Measurements from ENCODE around the gene NES. TPM values are rescaled to one million over a fixed set of nuclear protein-coding genes. Genes with fewer than 3 reads are reported as not detected.

Gene NES
- total RNA-seq, 2 experiments from 2014 or later: 0.02 TPM; not detected in 1

DNA sequence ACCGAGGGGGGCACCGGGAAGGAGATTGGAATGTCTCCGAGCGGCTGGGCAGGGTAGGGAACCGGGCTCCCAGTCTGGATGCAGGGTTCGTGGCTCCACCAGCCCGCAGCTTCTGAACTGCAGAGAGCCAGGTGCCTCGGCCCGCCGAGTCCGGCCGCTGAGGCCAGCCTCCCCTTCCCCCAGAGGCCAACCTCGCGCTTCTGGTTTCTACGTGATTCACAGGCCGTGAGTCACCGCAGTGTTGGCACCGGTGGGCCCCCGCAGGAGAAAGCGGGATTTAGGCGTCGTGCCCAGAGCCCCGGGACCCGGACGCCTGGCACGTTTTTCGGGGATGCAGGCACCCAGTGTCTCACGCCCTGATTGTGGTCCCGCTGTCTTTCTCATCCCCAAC, 27.7 kb upstream of the NES start:
- intact Hi-C loops (cut with DNase I, micrococcal nuclease): loop anchor here (1.0 to 5.0 kb wide), 4 partner anchors 16 to 78 kb away; no protein-coding TSS in a partner anchor
- CTCF ChIA-PET: interaction anchor here (0.6 to 11.2 kb wide), 19 partner anchors 9 to 223 kb away, joined by 3 to 186 read pairs (median 8); partner anchors contain the start of genes HAPLN2, HDGF, ISG20L2 and METTL25B
- Mint-ChIP-seq H3K27me3 (peaks cover 22% of the 10 kb centered on the region), H3K4me1 (peaks cover 24% of the 10 kb centered on the region), H3K4me3 (peak overlapping the region; percentile 71), H3K27ac (no peak overlapping the region), H3K36me3 (ENCODE audit: low read depth) (no peaks in the 10 kb centered on the region), H3K9me3 (ENCODE audit: low read depth) (no peaks in the 10 kb centered on the region)
- peak; percentile 81 for DNase-seq
- peak; percentile 48 for ATAC-seq
- POLR2A ChIA-PET: no interaction called here

DNA sequence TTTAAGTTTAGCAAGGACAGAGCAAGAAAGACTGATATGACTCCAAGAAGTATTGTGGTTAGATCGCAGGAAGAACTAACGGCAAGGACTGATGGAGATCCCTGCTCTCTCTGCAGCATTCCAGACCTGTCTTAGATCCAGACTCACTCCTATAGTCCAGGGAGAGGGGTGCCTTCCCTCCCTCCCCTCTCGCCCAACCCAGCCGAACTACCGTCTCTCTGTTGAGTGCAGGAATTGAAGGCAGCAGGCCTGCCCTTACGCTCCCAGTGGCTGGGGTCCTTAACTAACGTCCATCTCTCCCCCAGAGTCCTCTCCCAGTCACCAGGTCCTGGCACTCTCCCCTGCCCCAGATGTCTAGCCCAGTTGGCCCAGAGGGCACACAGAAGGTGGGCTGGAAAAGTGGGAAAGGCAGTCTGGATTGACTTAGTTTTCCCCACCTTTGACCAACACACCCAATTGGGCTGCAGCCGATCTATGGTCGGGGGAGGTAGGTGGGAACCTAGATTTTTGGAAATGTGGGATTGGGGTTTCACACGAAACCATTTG, 27.0 kb upstream of the NES start:
- DNase-seq (no peak), ATAC-seq (no peak)
- intact Hi-C loops (cut with DNase I, micrococcal nuclease): no loop called here
- Mint-ChIP-seq H3K27ac (no peak overlapping the region), H3K9me3 (ENCODE audit: low read depth) (no peaks in the 10 kb centered on the region), H3K36me3 (ENCODE audit: low read depth) (no peaks in the 10 kb centered on the region), H3K4me3 (no peak overlapping the region), H3K4me1 (peaks cover 24% of the 10 kb centered on the region), H3K27me3 (peaks cover 25% of the 10 kb centered on the region)
- POLR2A ChIA-PET: no interaction called here
- CTCF ChIA-PET: interaction anchor here (0.6 to 11.2 kb wide), 7 partner anchors 15 to 127 kb away, joined by 3 to 186 read pairs (median 8); partner anchors contain the start of genes ISG20L2 and METTL25B

DNA sequence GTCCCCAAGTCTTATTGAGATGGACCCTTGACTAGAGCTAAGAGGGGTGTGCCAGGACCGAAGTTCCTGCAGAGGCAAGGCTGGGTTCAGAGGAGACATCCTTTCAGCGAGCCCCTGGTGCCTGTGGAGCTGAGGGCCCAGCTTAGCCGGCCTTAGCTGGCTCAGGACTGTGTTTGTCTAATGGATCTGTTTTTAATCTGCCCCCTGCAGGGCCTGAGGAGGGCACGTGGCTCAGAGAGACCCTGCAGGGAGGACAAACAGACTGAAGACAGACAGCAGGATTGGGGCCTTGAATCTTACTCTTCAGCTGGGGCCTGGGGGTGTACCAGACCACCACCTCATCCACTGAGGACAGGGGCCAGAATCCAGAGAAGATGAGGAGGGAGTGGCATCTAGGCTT, 26.5 kb upstream of the NES start:
- DNase-seq (no peak), ATAC-seq (no peak)
- Mint-ChIP-seq H3K4me1 (peaks cover 24% of the 10 kb centered on the region), H3K36me3 (ENCODE audit: low read depth) (no peaks in the 10 kb centered on the region), H3K9me3 (ENCODE audit: low read depth) (no peaks in the 10 kb centered on the region), H3K4me3 (no peak overlapping the region), H3K27ac (no peak overlapping the region), H3K27me3 (peaks cover 29% of the 10 kb centered on the region)
- ChIA-PET CTCF (interaction anchor here (1.3 to 11.2 kb wide), 3 partner anchors 14 to 45 kb away, joined by 3 to 186 read pairs (median 110); partner anchors contain the start of genes ISG20L2 and METTL25B), POLR2A (no interaction called here)
- intact Hi-C loops (cut with DNase I, micrococcal nuclease): no loop called here

DNA sequence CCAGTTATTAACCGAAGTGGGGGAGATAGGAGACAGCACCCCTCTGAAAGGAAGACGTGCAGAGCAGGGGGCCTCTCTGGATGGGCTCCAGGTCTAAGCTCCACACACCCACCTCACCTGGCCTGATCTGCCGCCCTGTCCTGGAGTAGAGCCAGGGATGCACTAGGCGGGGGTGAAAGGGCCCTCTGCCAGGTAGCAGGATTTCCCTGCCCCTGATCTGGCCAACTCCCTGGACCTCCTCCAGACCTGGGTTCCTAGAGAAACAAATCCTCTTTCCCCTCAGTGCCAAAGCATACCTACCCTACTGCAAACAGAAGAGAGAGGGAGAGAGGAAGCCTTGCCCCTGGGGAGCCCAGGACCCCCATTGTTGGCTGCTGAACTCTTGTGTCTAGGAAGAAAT, 26.1 kb upstream of the NES start:
- ATAC-seq: no peak
- no peak for DNase-seq

DNA sequence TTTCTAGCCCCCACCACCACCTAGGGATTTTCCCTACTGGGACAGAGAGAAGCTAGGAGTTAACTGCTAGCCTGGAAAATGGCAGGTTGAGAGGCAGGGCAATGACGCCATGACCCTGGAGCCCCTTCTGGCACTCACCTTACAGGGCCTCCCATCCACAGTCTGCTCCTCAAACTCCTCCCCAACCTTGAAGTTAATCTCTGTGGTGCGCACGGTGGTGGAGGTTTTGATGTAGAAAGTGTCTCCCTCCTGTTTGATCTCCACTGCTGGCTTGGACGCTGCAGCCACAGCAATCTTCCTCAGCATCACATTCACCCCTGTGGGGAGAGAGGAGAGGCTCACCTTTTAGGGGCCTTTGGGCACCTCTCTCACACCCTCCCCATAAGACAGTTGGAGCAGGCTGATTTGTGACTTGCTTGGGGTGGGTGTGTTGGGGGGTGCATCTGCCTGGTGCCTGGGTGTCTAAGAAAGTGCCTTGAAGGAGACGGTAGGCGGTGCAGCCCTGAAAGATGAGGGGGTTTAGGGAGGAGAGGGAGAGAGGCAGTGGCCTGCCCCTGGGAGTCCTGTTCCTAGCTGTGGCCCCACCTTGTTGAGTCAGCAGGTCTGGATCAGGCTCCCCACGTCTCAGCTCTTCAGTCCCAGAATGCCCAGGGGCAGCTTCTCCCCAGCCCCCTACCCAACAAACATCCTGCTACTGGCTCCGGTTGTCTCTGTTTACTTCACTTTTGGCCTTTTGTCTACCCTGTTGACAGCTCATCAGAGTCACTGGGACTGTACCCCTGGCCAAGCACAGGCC, 23.7 kb upstream of the NES start:
- Mint-ChIP-seq H3K9me3 (ENCODE audit: low read depth) (no peaks in the 10 kb centered on the region), H3K27me3 (peaks cover 36% of the 10 kb centered on the region), H3K36me3 (ENCODE audit: low read depth) (no peaks in the 10 kb centered on the region), H3K4me1 (peaks cover 13% of the 10 kb centered on the region), H3K4me3 (no peak overlapping the region), H3K27ac (no peak overlapping the region)
- DNase-seq: no peak
- intact Hi-C loops (cut with DNase I, micrococcal nuclease): no loop called here
- POLR2A ChIA-PET: no interaction called here
- CTCF ChIA-PET: interaction anchor here (0.7 to 11.2 kb wide), 4 partner anchors 12 to 73 kb away, joined by 3 to 186 read pairs (median 56); partner anchors contain the start of genes ISG20L2 and METTL25B
- no peak for ATAC-seq

More for the DNA sequence above, 26.1 kb upstream of the NES start:
- Mint-ChIP-seq H3K4me1 (peaks cover 24% of the 10 kb centered on the region), H3K27ac (no peak overlapping the region), H3K36me3 (ENCODE audit: low read depth) (no peaks in the 10 kb centered on the region), H3K27me3 (peaks cover 29% of the 10 kb centered on the region), H3K4me3 (no peak overlapping the region), H3K9me3 (ENCODE audit: low read depth) (no peaks in the 10 kb centered on the region)
- CTCF ChIA-PET: interaction anchor here (1.3 to 11.2 kb wide), 3 partner anchors 14 to 44 kb away, joined by 3 to 186 read pairs (median 110); partner anchors contain the start of genes ISG20L2 and METTL25B
- intact Hi-C loops (cut with DNase I, micrococcal nuclease): no loop called here
- POLR2A ChIA-PET: no interaction called here

DNA sequence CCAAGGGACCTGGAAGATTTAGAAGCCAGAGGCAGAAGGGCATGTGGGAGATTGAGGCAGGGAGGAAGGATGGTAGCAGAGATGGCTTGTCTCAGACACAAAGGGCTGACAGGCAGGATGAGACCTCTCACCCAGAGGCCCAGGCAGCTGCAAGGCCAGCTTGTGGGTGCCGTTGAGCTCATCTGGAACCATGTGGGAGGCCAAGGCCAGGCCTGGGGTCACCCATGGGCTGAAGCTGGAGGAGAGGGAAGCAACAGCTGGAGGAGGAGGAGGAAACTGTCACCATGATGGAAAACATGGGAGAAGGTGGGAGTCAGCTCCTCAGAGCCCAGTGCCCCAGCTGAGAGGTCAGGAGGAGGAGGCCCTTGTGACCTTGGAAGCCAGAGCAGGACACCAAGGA, 21.8 kb upstream of the NES start:
- no peak for DNase-seq
- H3K27me3 Mint-ChIP-seq: peaks cover 34% of the 10 kb centered on the region
- POLR2A ChIA-PET: no interaction called here
- H3K9me3 Mint-ChIP-seq (ENCODE audit: low read depth): no peaks in the 10 kb centered on the region
- H3K4me1 Mint-ChIP-seq: no peaks in the 10 kb centered on the region
- H3K4me3 Mint-ChIP-seq: no peak overlapping the region
- ATAC-seq: no peak
- H3K36me3 Mint-ChIP-seq (ENCODE audit: low read depth): no peaks in the 10 kb centered on the region
- no peak overlapping the region for H3K27ac Mint-ChIP-seq
- CTCF ChIA-PET: interaction anchor here (0.6 to 11.2 kb wide), 3 partner anchors 10 to 108 kb away, joined by 3 to 186 read pairs (median 110); partner anchors contain the start of genes ISG20L2, METTL25B and NAXE
- intact Hi-C loops (cut with DNase I, micrococcal nuclease): no loop called here

DNA sequence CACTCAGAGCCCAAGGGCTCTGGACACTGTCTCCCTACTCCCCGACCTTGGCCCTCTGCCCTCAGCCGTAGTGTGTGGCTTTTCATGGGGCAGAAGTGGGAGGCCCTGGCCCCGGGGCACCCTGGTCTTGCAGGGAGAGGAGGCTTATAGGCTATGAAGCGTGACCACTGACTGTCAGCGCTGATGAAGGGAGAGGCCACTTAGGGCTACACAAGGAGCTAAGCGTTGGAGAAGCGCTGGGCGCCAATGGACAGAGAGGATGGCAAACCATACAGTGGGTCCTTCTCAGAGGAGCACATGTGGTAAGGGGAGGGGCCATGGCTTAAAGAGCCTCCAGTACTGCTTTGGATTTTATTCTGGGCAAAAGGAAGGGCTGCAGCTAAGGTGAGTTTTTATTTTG, 20.3 kb upstream of the NES start:
- Mint-ChIP-seq H3K9me3 (ENCODE audit: low read depth) (no peaks in the 10 kb centered on the region), H3K36me3 (ENCODE audit: low read depth) (no peaks in the 10 kb centered on the region), H3K27ac (no peak overlapping the region), H3K4me3 (no peak overlapping the region), H3K4me1 (peaks cover 9% of the 10 kb centered on the region), H3K27me3 (peaks cover 35% of the 10 kb centered on the region)
- ATAC-seq: no peak
- POLR2A ChIA-PET: no interaction called here
- intact Hi-C loops (cut with DNase I, micrococcal nuclease): no loop called here
- CTCF ChIA-PET: interaction anchor here (0.7 to 10.2 kb wide), 4 partner anchors 8 to 48 kb away, joined by 3 to 186 read pairs (median 4); no protein-coding TSS in a partner anchor
- DNase-seq: no peak

DNA sequence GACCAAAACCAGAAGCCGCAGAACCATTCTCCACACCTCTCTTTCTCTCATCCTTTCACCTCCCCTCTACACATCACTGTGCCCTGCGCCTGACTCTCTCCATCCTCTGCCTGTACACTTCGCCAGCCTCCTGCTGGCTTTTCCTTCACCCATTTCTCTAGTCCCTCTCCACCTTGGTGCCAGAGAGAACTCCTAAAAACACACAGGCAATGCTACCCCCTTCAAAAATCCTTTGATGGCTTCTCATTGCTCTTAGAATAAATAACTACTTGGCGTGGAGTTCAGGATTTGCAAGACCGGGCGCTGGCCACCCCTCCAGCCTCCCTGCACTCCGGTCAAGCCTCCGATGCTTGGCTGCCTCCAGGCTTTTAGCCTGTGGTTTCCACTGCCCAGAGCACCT, 19.5 kb upstream of the NES start:
- Mint-ChIP-seq H3K36me3 (ENCODE audit: low read depth) (no peaks in the 10 kb centered on the region), H3K4me3 (no peak overlapping the region), H3K27ac (no peak overlapping the region), H3K27me3 (peaks cover 40% of the 10 kb centered on the region), H3K4me1 (peaks cover 17% of the 10 kb centered on the region), H3K9me3 (ENCODE audit: low read depth) (no peaks in the 10 kb centered on the region)
- no peak for ATAC-seq
- intact Hi-C loops (cut with DNase I, micrococcal nuclease): no loop called here
- CTCF ChIA-PET: interaction anchor here (0.9 to 1.5 kb wide), 2 partner anchors 10 to 29 kb away, joined by 3 to 6 read pairs; no protein-coding TSS in a partner anchor
- no peak for DNase-seq
- POLR2A ChIA-PET: no interaction called here

DNA sequence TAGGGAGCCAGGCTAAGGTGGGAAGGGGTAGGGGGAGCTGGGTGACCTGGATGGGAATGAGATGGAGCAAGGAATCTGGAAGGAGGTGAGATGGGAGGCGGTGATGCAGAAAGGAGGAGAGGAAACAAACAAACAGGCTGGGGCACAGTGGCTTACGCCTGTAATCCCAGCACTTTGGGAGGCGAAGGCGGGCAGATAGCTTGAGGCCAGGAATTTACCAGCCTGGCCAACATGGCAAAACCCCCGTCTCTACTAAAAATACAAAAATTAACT, 17.4 kb upstream of the NES start:
- ChIA-PET POLR2A (no interaction called here), CTCF (interaction anchor here (0.8 to 2.8 kb wide), 4 partner anchors 10 to 195 kb away, joined by 3 to 12 read pairs (median 6); no protein-coding TSS in a partner anchor)
- Mint-ChIP-seq H3K27me3 (peaks cover 51% of the 10 kb centered on the region), H3K36me3 (ENCODE audit: low read depth) (no peaks in the 10 kb centered on the region), H3K4me3 (no peak overlapping the region), H3K27ac (no peak overlapping the region), H3K9me3 (ENCODE audit: low read depth) (no peaks in the 10 kb centered on the region), H3K4me1 (peaks cover 18% of the 10 kb centered on the region)
- ATAC-seq: no peak
- DNase-seq: no peak
- intact Hi-C loops (cut with DNase I, micrococcal nuclease): no loop called here

DNA sequence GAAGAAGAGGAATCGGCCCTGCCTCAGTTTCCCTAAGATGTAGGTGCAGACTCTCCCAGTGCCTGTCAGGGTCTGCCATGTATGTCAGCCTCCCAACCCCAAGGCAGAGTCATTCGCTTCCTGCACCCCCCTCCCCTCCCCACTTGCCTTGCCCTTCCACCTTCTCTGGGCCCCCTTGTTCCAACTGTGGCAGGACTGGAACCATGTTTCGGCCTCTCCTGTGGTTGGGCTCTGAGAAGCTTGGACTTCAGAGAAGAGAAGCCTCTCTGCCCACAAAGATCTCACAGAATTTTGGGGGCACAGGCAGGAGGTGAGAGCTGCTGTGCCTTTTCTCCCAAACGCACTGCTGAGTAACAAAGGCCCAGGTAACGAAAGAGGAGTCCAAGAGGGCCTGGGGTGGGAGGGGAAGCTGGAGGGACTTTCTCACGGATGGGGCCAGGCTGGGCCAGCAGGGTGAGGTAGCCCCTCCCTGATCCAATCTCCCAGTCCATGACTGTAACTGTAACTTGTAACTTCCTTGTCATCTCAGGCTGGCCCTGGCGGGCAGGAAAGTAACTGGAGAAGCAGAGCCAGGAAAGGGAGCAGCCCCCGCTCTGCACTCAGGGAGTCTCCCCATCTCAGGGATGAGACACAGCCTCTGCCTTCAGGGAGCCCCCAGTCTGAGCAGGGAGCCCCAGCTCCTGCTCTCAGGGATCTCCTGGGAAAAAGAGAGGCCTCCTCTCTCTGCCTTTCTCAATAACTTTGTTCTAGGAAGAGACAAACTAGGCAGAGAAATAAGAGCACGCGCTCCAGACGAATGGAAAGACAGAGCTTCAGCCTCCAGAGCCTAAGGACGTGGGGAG, 16.9 kb upstream of the NES start:
- H3K36me3 Mint-ChIP-seq (ENCODE audit: low read depth): no peaks in the 10 kb centered on the region
- H3K9me3 Mint-ChIP-seq (ENCODE audit: low read depth): no peaks in the 10 kb centered on the region
- peaks cover 54% of the 10 kb centered on the region for H3K27me3 Mint-ChIP-seq
- CTCF ChIA-PET: interaction anchor here (0.5 to 2.8 kb wide), 7 partner anchors 10 to 195 kb away, joined by 3 to 12 read pairs (median 3); no protein-coding TSS in a partner anchor
- intact Hi-C loops (cut with DNase I, micrococcal nuclease): no loop called here
- H3K27ac Mint-ChIP-seq: no peak overlapping the region
- POLR2A ChIA-PET: no interaction called here
- H3K4me3 Mint-ChIP-seq: no peak overlapping the region
- no peak for DNase-seq
- no peak for ATAC-seq
- peaks cover 22% of the 10 kb centered on the region for H3K4me1 Mint-ChIP-seq
